Trophoblast cell (in vitro differentiated cells and primary cell): ENCODE results near the gene FFAR2.

Experiments used
- DNase-seq, 2 donors: peaks; one replicate each; pipeline ENCODE4 v3.0.0-alpha.2; 2016
- H2AFZ ChIP-seq: 2 replicates; pipeline ENCODE4 v1.6.1; 2013; ENCODE audit warnings: low read length, moderate library complexity, mild to moderate bottlenecking; ENCODE audit not compliant: insufficient read depth, poor library complexity
- H2AK5ac ChIP-seq: 2 replicates; pipeline ENCODE4 v1.6.1; 2013; ENCODE audit warnings: mild to moderate bottlenecking, low read length
- H2BK120ac ChIP-seq: 2 replicates; pipeline ENCODE4 v1.6.1; 2013; ENCODE audit warnings: low read length, mild to moderate bottlenecking, moderate library complexity; ENCODE audit not compliant: insufficient read depth, poor library complexity
- H2BK12ac ChIP-seq: 2 replicates; pipeline ENCODE4 v1.6.1; 2013; ENCODE audit warnings: mild to moderate bottlenecking, low read length, moderate library complexity
- H2BK5ac ChIP-seq: 2 replicates; pipeline ENCODE4 v1.6.1; 2013; ENCODE audit warnings: low read length, low read depth, moderate library complexity, mild to moderate bottlenecking; ENCODE audit not compliant: poor library complexity
- H3K14ac ChIP-seq: 2 replicates; pipeline ENCODE4 v1.6.1; 2013; ENCODE audit warnings: mild to moderate bottlenecking, low read length
- H3K18ac ChIP-seq: 2 replicates; pipeline ENCODE4 v1.6.1; 2013; ENCODE audit warnings: mild to moderate bottlenecking, low read length
- H3K23ac ChIP-seq: 2 replicates; pipeline ENCODE4 v1.6.1; 2013; ENCODE audit warnings: low read length
- H3K27ac ChIP-seq: 2 replicates; pipeline ENCODE4 v1.5.1; 2013; ENCODE audit warnings: low read depth, mild to moderate bottlenecking, inconsistent platforms, low read length, moderate library complexity
- H3K27me3 ChIP-seq: 2 replicates; pipeline ENCODE4 v1.6.1; 2013; ENCODE audit warnings: inconsistent platforms, mild to moderate bottlenecking, low read length, moderate library complexity; ENCODE audit not compliant: insufficient read depth
- H3K36me3 ChIP-seq, 2 experiments: 1 replicate in 1 of 2; 2 replicates in 1 of 2; pipeline ENCODE4 v1.6.1; 2013; ENCODE audit warnings: low read length in 2 of 2, mild to moderate bottlenecking in 2 of 2, moderate library complexity in 1 of 2; ENCODE audit not compliant: insufficient read depth in 2 of 2, control insufficient read depth in 1 of 2
- H3K4ac ChIP-seq: 2 replicates; pipeline ENCODE4 v1.6.1; 2013; ENCODE audit warnings: low read depth, mild to moderate bottlenecking, low read length, moderate library complexity
- H3K4me1 ChIP-seq, 2 experiments: 1 replicate in 1 of 2; 2 replicates in 1 of 2; pipeline ENCODE4 v1.6.1; 2013; ENCODE audit warnings: low read length in 2 of 2, mild to moderate bottlenecking in 2 of 2, moderate library complexity in 1 of 2; ENCODE audit not compliant: insufficient read depth in 2 of 2, control insufficient read depth in 1 of 2
- H3K4me2 ChIP-seq: 2 replicates; pipeline ENCODE4 v1.6.1; 2013; ENCODE audit warnings: inconsistent platforms, mild to moderate bottlenecking, low read length, moderate library complexity
- H3K4me3 ChIP-seq: 2 replicates; pipeline ENCODE4 v1.5.1; 2013; ENCODE audit warnings: mild to moderate bottlenecking, low read depth, low read length, inconsistent platforms
- H3K79me1 ChIP-seq: one replicate; pipeline ENCODE4 v1.6.1; 2013; ENCODE audit warnings: low read length
- H3K79me2 ChIP-seq: 2 replicates; pipeline ENCODE4 v1.6.1; 2013; ENCODE audit warnings: low read length, mild to moderate bottlenecking; ENCODE audit not compliant: control insufficient read depth, insufficient read depth, poor library complexity
- H3K9ac ChIP-seq: 2 replicates; pipeline ENCODE4 v1.6.1; 2013; ENCODE audit warnings: mild to moderate bottlenecking, low read length
- H3K9me3 ChIP-seq: 2 replicates; pipeline ENCODE4 v1.6.1; 2013; ENCODE audit warnings: low read depth, mild to moderate bottlenecking, control low read depth, inconsistent platforms, low read length; ENCODE audit not compliant: insufficient read depth
- H4K12ac ChIP-seq: 2 replicates; pipeline ENCODE4 v1.6.1; 2013; ENCODE audit warnings: low read depth, mild to moderate bottlenecking, low read length, moderate library complexity
- H4K8ac ChIP-seq: 2 replicates; pipeline ENCODE4 v1.6.1; 2013; ENCODE audit warnings: low read depth, mild to moderate bottlenecking, low read length, moderate library complexity
- H4K91ac ChIP-seq: one replicate; pipeline ENCODE4 v1.6.1; 2013; ENCODE audit warnings: low read depth, mild to moderate bottlenecking, low read length, moderate library complexity
- WGBS: extraction: QIAGEN DNeasy Blood & Tissue Kit; methylation state at CpG from one replicate; pipeline ENCODE4 v1.1.7; 2013; ENCODE audit warnings: missing lambda C conversion rate; ENCODE audit not compliant: insufficient read length, insufficient coverage; ENCODE audit errors: extremely low coverage; 5-methylcytosine and 5-hydroxymethylcytosine counted together

Gene FFAR2

DNA sequence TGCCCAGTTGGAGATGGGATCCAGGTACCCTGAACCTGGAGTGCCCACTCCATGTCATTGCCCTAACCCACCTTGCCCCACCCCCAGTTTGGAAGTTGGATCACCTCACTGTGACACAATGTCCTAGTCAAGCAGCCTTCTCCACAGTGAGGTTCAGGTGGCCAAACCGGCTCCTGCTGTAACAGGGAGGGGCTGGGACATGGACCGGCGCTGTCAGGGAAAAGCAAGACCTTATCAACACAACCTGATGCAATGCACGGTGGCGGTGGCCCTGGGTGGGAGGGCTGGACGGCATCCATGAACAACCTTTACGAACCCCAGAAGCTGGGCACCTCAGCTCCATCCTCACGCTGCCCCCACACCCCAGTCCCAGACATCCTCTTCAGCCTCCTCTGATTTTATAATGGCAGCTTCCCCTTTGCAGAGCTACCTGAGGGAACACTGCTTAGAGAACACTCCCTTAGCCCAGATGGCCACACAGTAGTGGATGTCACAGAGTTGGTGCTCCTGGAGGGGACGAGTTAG lies 43.8 kb downstream of the FFAR2 start:
- H2AFZ ChIP-seq: no peak overlapping the region
- H4K12ac ChIP-seq: no peak overlapping the region
- no peak overlapping the region for H3K4me2 ChIP-seq
- DNase-seq: no peak
- no peak overlapping the region for H3K9ac ChIP-seq
- no peaks in the 10 kb centered on the region for H3K9me3 ChIP-seq
- no peaks in the 10 kb centered on the region for H3K4me1 ChIP-seq
- H3K14ac ChIP-seq: no peak overlapping the region
- H3K36me3 ChIP-seq: no peaks in the 10 kb centered on the region
- no peaks in the 10 kb centered on the region for H3K79me1 ChIP-seq
- no peaks in the 10 kb centered on the region for H3K79me2 ChIP-seq
- H3K23ac ChIP-seq: no peak overlapping the region
- H3K27ac ChIP-seq: no peak overlapping the region
- H4K8ac ChIP-seq: no peak overlapping the region
- H3K18ac ChIP-seq: no peak overlapping the region
- no peak overlapping the region for H3K4me3 ChIP-seq
- no CpG with 5 or more reads among the region's 9 CpGs for WGBS
- H3K4ac ChIP-seq: no peak overlapping the region
- no peak overlapping the region for H2BK120ac ChIP-seq
- H4K91ac ChIP-seq: no peak overlapping the region
- H2BK5ac ChIP-seq: no peak overlapping the region
- H2AK5ac ChIP-seq: no peak overlapping the region
- H2BK12ac ChIP-seq: no peak overlapping the region
- no peaks in the 10 kb centered on the region for H3K27me3 ChIP-seq

- H2BK5ac ChIP-seq: no peak overlapping the region
- H2BK12ac ChIP-seq: no peak overlapping the region
- no peaks in the 10 kb centered on the region for H3K4me1 ChIP-seq
- no peak overlapping the region for H2AFZ ChIP-seq
- H3K27me3 ChIP-seq: no peaks in the 10 kb centered on the region
- no peak overlapping the region for H4K12ac ChIP-seq
- H4K8ac ChIP-seq: no peak overlapping the region
- H2AK5ac ChIP-seq: no peak overlapping the region
- no peaks in the 10 kb centered on the region for H3K9me3 ChIP-seq
- no peaks in the 10 kb centered on the region for H3K79me1 ChIP-seq
- whole genome bisulfite sequencing: no CpG with 5 or more reads among the region's 9 CpGs
- no peak overlapping the region for H4K91ac ChIP-seq
- no peak overlapping the region for H3K27ac ChIP-seq
- no peak overlapping the region for H2BK120ac ChIP-seq
- no peak for DNase-seq
- no peak overlapping the region for H3K18ac ChIP-seq
- peaks cover 4 to 8% of the 10 kb centered on the region in 2 experiments for H3K36me3 ChIP-seq
- H3K4me3 ChIP-seq: no peak overlapping the region
- no peak overlapping the region for H3K23ac ChIP-seq
- no peak overlapping the region for H3K14ac ChIP-seq
- no peaks in the 10 kb centered on the region for H3K79me2 ChIP-seq
- H3K9ac ChIP-seq: no peak overlapping the region
- no peak overlapping the region for H3K4ac ChIP-seq
- H3K4me2 ChIP-seq: no peak overlapping the region
Measured at GRCh38 chr19:35493971-35494370, 45.9 kb downstream of the FFAR2 start.

GRCh38 chr19:35495107-35496064 lies 47.3 kb downstream of the FFAR2 start:
- H4K12ac ChIP-seq: no peak overlapping the region

DNA sequence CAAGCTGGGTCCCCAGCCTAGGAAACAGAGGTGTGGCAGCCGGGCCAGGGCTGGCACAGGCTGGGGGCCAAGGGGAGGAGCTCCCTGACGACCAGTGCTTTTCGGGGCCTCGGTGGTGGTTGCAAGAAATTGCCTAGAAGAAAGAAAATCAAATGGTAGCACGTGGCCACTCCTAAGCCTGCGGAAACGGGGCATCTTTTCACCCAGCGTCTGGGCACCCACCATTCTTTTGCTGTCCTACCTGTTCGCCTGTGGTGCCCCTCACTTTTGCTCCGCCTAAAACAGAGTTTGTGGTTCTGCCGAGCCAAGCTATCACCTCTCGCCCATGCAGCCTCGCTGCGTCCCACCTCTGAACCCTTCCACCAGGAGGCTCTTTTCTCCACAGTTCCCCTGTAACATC lies 49.3 kb downstream of the FFAR2 start:
- H2AFZ ChIP-seq: no peak overlapping the region
- H3K4me2 ChIP-seq: no peak overlapping the region
- no peaks in the 10 kb centered on the region for H3K79me1 ChIP-seq
- no peak overlapping the region for H2BK120ac ChIP-seq
- H3K4me3 ChIP-seq: no peak overlapping the region
- no peak overlapping the region for H2BK12ac ChIP-seq
- H4K91ac ChIP-seq: no peak overlapping the region
- no peaks in the 10 kb centered on the region for H3K79me2 ChIP-seq
- H3K36me3 ChIP-seq: peaks cover 28 to 35% of the 10 kb centered on the region in 2 experiments
- no peaks in the 10 kb centered on the region for H3K27me3 ChIP-seq
- no peaks in the 10 kb centered on the region for H3K4me1 ChIP-seq
- no peak overlapping the region for H3K4ac ChIP-seq
- no peak overlapping the region for H3K14ac ChIP-seq
- WGBS: no CpG with 5 or more reads among the region's 14 CpGs
- H3K9ac ChIP-seq: no peak overlapping the region
- no peak overlapping the region for H2BK5ac ChIP-seq
- no peak overlapping the region for H3K18ac ChIP-seq
- H3K23ac ChIP-seq: no peak overlapping the region
- H4K8ac ChIP-seq: no peak overlapping the region
- no peaks in the 10 kb centered on the region for H3K9me3 ChIP-seq
- no peak overlapping the region for H2AK5ac ChIP-seq
- no peak for DNase-seq
- no peak overlapping the region for H3K27ac ChIP-seq
- H4K12ac ChIP-seq: no peak overlapping the region

More at GRCh38 chr19:35495107-35496064, 47.3 kb downstream of the FFAR2 start:
- no peak overlapping the region for H3K18ac ChIP-seq
- no peaks in the 10 kb centered on the region for H3K27me3 ChIP-seq
- H3K23ac ChIP-seq: no peak overlapping the region
- H2BK5ac ChIP-seq: no peak overlapping the region
- peaks cover 12 to 19% of the 10 kb centered on the region in 2 experiments for H3K36me3 ChIP-seq
- no peak overlapping the region for H2BK120ac ChIP-seq
- H3K4me1 ChIP-seq: no peaks in the 10 kb centered on the region
- no peak overlapping the region for H2BK12ac ChIP-seq
- no peak overlapping the region for H2AK5ac ChIP-seq
- no peak overlapping the region for H3K27ac ChIP-seq
- WGBS: no CpG with 5 or more reads among the region's 30 CpGs
- no peak overlapping the region for H3K4me3 ChIP-seq
- DNase-seq: peak; percentile 60 to 83
- H4K8ac ChIP-seq: no peak overlapping the region
- no peak overlapping the region for H3K9ac ChIP-seq
- H3K14ac ChIP-seq: no peak overlapping the region
- no peak overlapping the region for H2AFZ ChIP-seq
- H3K79me1 ChIP-seq: no peaks in the 10 kb centered on the region
- no peak overlapping the region for H4K91ac ChIP-seq
- H3K79me2 ChIP-seq: no peaks in the 10 kb centered on the region
- no peaks in the 10 kb centered on the region for H3K9me3 ChIP-seq
- H3K4ac ChIP-seq: no peak overlapping the region
- no peak overlapping the region for H3K4me2 ChIP-seq
